ENCODE measurements around the gene TIMM50. TPM values are rescaled to one million over a fixed set of nuclear protein-coding genes. Genes with fewer than 3 reads are reported as not detected.

TIMM50 gene
- total RNA-seq (2022; extraction: Qiagen RNA extraction) = 176 to 224 TPM (median 211 TPM) in 5 replicates

DNA sequence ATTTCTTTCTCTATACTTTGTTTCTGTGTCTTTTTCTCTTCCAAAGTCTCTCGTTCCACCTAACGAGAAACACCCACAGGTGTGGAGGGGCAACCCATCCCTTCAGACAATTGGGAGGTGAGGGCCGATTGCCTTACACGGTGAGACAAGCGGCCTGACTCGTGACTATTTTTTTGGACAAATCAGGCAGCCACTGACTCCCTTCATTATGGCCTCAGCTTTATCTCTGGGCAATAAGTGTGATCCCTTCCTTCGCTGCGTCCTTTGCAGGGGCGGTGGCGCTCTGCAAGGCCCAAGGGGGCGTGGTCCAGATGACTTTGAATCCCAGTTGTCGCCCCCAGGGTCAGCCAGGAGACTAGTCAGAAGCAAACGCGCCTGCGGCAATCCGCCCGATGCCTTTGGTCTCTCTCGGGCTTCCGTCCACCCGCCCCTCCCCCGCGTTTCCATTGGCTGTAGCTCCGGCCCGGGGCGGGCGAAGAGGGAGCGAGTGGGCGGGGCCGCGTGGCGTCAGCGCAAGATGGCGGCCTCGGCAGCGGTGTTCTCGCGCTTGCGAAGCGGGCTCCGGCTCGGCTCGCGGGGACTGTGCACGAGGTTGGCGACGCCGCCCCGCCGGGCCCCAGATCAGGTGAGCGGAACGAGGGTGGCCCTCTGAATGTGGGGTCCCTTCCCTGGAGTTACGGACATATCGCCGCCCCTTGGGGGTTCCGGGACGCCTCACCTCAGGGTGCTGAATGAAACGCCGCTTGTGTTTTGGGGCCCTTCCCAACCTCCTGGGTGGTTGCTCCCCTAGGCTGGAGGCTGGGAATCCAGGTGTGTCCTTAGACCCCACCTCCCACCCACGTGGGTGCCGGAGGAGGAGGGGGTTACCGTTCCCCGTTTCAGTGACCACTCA lies at the start of gene TIMM50:
Gene TIMM50, plus strand, starts transcription at position 502 of the 892 bp plus-strand sequence. Its CDS starts 16 bp downstream, at position 518.

DNA sequence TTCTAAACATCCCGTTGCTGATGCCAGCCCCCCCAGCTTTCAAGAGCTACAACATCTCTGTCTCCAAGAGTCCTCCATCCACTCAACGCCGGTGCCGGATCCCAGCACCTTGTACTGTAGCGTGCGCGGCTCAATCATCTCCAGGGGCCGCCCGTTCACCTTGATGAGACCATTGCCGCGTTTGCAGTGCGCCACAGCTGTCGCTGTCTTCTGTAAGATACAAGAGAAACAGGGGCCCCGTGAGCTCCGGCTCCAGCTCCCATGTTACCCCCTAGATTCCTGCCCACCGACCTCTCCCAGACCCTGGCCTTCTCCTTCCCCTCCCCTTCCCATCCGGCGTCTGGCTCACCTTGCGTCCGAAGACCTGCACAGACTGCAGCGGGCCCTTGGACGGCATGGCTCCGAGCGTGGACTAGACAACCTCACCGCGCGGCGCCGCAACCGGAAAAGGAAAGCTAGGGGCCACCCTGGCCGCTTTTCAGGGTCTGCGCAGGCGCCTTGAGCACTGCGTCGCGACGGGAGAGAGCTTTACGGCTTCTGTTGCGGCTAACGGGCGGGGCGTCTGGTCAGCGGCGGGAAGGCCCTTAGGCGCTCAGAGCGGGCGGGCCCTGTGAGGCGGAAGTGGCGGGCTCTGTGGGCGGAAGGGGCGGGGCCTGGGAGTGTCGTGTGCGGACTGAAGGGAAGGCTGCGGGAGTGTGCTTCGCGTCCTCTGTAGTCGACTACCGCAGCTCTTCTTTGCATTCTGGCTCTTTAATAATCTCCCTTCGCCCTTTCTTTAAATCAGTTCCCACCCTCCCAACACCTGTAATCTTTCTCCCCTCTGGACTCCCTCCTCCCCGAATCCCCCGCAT lies 44.9 kb upstream of the TIMM50 start, which contains the start of gene RPS16:
Gene RPS16, minus strand, starts transcription at position 451 of the 851 bp plus-strand sequence. Its CDS starts 54 bp downstream, at position 397.

DNA sequence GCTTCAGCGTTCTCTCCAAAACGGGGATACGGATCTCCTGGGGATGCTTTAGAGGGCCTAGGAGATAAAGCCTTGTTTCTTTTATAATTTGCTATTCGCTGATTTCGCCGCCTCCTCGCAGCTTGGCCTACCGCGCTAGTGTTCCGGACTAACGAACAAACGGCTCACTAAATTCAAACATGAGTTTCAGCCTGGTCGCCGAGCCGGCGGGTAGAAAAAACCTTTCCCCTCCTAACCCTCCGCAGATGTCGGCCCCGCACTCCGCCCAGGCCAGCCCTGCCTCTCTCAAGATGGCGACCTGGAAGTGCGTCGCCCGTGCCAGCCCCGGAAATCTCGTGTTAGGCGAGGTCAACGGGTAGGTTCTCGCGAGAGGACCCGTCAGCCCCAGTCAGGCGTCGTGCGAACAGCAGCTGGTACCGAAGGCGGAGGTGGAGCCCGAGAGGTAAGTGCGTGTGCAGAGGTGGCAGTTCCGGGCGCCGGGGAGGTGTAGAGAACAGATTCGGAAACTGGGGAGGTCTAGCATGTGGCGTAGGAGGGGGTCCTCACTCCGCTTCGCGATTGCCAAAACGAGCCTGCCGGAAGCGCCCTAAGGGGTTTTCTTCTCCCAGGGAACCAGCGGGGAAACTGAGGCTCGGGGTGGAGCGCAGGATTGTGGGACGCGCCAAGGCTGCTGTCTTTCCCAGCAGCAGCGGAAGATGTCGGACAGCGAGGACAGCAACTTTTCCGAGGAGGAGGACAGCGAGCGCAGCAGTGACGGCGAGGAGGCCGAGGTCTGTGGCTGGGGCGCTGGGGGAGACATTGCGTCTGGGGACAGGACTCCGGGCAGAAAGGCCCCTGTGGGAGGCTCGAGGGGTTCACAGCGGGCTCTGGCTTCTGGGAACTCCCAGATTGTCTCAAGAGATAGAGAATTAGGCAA lies 35.2 kb upstream of the TIMM50 start, which contains the start of gene SUPT5H:
Gene SUPT5H, plus strand, starts transcription at position 387 of the 916 bp plus-strand sequence. Its CDS starts 309 bp downstream, at position 696.

DNA sequence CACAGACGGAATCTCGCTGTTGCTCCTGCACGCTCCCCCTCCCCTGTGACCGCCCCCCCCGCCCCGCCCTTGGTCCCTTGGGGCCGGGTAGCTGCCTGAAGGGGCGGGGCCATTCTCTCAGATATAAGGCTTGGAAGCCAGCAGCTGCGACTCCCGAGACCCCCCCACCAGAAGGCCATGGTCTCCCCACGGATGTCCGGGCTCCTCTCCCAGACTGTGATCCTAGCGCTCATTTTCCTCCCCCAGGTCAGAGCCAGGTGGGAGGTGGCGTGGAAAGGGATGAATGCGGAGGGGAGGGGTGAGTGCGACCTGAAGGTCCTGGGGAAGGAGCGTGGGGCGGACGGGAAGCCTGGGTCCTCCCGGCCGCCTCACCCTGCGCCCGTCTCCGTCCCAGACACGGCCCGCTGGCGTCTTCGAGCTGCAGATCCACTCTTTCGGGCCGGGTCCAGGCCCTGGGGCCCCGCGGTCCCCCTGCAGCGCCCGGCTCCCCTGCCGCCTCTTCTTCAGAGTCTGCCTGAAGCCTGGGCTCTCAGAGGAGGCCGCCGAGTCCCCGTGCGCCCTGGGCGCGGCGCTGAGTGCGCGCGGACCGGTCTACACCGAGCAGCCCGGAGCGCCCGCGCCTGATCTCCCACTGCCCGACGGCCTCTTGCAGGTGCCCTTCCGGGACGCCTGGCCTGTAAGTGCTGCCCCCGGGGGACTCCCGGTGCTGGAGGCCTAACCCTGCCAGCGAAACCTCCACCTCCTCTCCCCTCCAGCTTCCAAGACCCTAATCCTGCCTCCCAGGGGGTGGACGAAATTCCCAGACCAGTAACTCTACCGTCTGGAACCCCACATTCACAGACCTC lies 18.4 kb downstream of the TIMM50 start, which contains the start of gene DLL3:
Gene DLL3, plus strand, starts transcription at position 150 of the 845 bp plus-strand sequence. Its CDS starts 28 bp downstream, at position 178.

DNA sequence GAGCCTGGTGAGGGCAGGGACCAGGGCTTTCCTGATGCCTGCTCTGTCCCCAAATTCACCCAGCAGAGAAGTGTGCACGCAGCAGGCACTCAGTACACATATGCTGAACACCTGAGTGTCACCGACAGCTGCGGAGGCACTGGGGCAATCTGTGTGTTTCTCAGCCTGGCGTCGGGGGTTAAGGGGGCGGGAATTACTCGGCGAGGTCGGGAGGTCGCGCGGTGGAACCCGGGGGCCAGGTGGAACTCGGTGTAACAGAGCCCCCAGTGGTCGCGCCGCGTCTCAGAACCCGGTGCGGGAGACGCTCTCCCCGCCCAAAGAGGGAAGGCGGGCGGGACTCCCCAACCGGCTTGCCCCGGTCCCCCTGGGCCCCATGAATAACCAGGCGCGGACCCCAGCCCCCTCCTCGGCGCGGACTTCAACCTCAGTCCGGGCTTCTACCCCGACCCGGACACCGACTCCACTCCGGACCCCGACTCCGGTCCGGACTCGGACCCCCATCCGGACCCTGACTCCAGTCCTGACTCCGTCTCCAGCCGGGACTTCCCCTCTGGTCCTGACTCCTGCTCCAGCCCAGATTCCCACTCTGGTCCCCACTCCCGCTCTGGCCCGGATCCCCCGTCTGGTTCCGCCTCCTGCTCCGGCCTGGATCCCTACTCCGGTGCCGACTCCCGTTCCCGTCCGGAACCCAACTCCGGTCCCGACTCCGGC lies 34.4 kb downstream of the TIMM50 start, which contains the start of gene SELENOV:
Gene SELENOV, plus strand, starts transcription at position 300 of the 711 bp plus-strand sequence. Its CDS starts 74 bp downstream, at position 374.

DNA sequence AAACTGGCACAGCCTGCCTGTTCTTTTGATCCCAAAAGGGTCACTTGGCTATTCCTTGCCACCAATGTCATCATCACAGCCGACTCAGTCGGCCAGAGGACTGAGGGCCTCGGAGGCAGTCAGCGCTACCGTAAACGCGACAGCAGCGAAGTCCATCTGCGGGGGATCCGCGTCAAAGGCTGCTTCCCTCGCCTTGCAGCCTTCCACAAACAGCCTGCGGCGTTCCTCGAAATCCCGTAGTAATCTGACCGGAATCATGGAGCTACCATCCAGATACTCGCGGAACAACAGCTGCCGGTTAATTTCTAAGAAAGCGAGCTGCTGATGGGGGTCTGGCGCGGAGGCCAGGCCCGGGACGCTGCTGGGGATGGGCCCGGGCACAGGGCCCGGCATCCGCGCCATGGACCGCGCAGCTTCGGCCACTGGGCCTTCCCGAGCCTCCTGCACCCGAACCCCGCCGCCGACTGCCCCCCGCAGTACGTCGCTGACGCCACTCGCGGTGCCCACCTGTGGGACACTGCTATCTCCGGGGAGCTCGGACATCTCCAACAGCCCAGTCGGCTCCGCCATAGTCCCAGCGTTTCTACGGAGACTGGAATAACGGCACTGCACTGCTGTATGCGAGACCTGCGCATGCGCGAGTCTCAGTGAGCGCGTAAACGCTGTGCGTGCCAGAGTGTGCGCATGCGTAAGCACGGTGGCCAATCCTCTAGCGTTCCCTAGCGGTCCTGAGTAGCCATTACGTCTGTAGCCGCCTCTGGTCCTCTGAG lies 51.8 kb downstream of the TIMM50 start, which contains the start of gene EID2B:
Gene EID2B, minus strand, starts transcription at position 620 of the 770 bp plus-strand sequence. Its CDS starts 50 bp downstream, at position 570.

DNA sequence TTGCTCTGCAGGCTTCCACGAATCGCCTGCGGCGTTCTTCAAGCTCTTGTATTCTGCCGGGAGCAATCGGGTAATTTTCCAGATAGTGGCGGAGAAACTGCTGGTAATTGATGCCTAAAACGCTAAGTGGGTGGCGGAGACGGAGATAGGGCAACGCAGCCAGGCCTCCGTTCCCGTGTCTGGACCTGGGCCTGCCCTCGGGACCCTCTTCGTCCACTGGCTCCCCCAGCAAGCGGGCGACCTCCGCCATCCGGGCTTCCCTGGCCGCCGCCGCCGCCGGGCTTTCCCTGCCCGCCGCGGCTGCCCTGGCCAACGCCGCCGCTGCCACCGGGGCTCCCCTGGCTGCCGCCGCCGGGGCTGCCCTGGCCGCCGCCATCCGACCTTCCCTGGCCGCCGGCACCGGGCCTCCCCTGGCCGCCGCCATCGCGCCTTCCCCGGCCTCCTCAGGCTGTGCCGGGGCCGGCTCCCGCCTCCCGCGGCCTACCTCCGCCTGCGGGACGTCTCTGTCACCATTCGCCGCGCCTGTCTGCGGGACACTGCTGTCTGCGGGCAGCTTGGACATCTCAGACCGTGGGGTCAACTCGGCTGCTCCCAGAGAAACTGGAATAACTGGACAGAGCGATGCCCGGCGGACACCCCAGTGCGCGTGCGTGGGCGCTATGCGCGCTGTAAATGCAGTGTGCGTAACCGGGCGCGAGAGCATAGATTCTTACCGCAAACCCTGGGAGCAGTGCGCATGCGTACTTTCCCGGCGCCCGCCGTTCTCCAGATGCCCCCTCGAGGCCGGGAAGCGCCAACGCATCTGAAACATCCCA lies 59.1 kb downstream of the TIMM50 start, which contains the start of gene EID2:
Gene EID2, minus strand, starts transcription at position 644 of the 815 bp plus-strand sequence. Its CDS starts 82 bp downstream, at position 562.

Other genes starting within 250 kb of the TIMM50 start
- gene IFNL3, start 235.8 kb upstream of the TIMM50 start, total RNA-seq (2022; extraction: Qiagen RNA extraction) = not detected in 5 replicates
- gene IFNL4, start 232.0 kb upstream of the TIMM50 start, total RNA-seq (2022; extraction: Qiagen RNA extraction) = not detected in 5 replicates
- not detected in 5 replicates for gene IFNL2, start 212.4 kb upstream of the TIMM50 start, total RNA-seq (2022; extraction: Qiagen RNA extraction)
- gene IFNL1, start 184.4 kb upstream of the TIMM50 start, total RNA-seq (2022; extraction: Qiagen RNA extraction) = 0.11 TPM in 1 of 5 replicates, not detected in the others
- gene LRFN1, start 160.0 kb upstream of the TIMM50 start, total RNA-seq (2022; extraction: Qiagen RNA extraction) = 7.1 to 10.3 TPM (median 9.5 TPM) in 5 replicates
- gene GMFG, start 144.8 kb upstream of the TIMM50 start, total RNA-seq (2022; extraction: Qiagen RNA extraction) = 0.27 to 0.55 TPM (median 0.44 TPM) in 5 replicates
- 118 to 175 TPM (median 163 TPM) in 5 replicates for gene SAMD4B, start 138.4 kb upstream of the TIMM50 start, total RNA-seq (2022; extraction: Qiagen RNA extraction)
- 73.9 to 76.7 TPM (median 75.8 TPM) in 5 replicates for gene PAF1, start 89.7 kb upstream of the TIMM50 start, total RNA-seq (2022; extraction: Qiagen RNA extraction)
- 72.3 to 77.0 TPM (median 74.1 TPM) in 5 replicates for gene MED29, start 89.5 kb upstream of the TIMM50 start, total RNA-seq (2022; extraction: Qiagen RNA extraction)
- gene ZFP36, start 74.0 kb upstream of the TIMM50 start, total RNA-seq (2022; extraction: Qiagen RNA extraction) = 193 to 296 TPM (median 229 TPM) in 5 replicates
- 81.1 to 117 TPM (median 104 TPM) in 5 replicates for gene PLEKHG2, start 68.2 kb upstream of the TIMM50 start, total RNA-seq (2022; extraction: Qiagen RNA extraction)
- gene RPS16, start 44.9 kb upstream of the TIMM50 start, total RNA-seq (2022; extraction: Qiagen RNA extraction) = 6,355 to 7,942 TPM (median 7,642 TPM) in 5 replicates
- gene SUPT5H, start 35.3 kb upstream of the TIMM50 start, total RNA-seq (2022; extraction: Qiagen RNA extraction) = 171 to 194 TPM (median 177 TPM) in 5 replicates
- 6.9 to 11.1 TPM (median 10.3 TPM) in 5 replicates for gene DLL3, start 18.1 kb downstream of the TIMM50 start, total RNA-seq (2022; extraction: Qiagen RNA extraction)
- gene SELENOV, start 34.3 kb downstream of the TIMM50 start, total RNA-seq (2022; extraction: Qiagen RNA extraction) = not detected in 5 replicates
- 6.5 to 9.7 TPM (median 7.7 TPM) in 5 replicates for gene EID2B, start 52.0 kb downstream of the TIMM50 start, total RNA-seq (2022; extraction: Qiagen RNA extraction)
- gene EID2, start 59.3 kb downstream of the TIMM50 start, total RNA-seq (2022; extraction: Qiagen RNA extraction) = 32.7 to 45.7 TPM (median 42.6 TPM) in 5 replicates
- not detected in 5 replicates for gene LGALS13, start 121.7 kb downstream of the TIMM50 start, total RNA-seq (2022; extraction: Qiagen RNA extraction)
- not detected in 5 replicates for gene LGALS16, start 175.1 kb downstream of the TIMM50 start, total RNA-seq (2022; extraction: Qiagen RNA extraction)
- gene LGALS14, start 223.6 kb downstream of the TIMM50 start, total RNA-seq (2022; extraction: Qiagen RNA extraction) = not detected in 5 replicates

Data from A549 treated with AZD2906 at 1 μM for 4 hours (cell line).